HG03060 (cell line): Measurements from ENCODE around the gene OR1L4.

Experiments
- ATAC-seq: cut with Tn5 transposase; IDR thresholded peaks from one replicate; pipeline ENCODE4 v1.9.1; 2021; ENCODE audit warnings: low read depth, moderate number of reproducible peaks; ENCODE audit not compliant: unreplicated experiment

The OR1L4 gene

GRCh38 chr9:122723690-122724089 lies at the start of gene OR1L4:
Gene OR1L4, plus strand, starts transcription at chr9:122723990. Its CDS starts 0 bp downstream, at chr9:122723990.
- ATAC-seq = no peak

- no peak for ATAC-seq
Observed at GRCh38 chr9:122684851-122685250, 38.9 kb upstream of the OR1L4 start.

- no peak for ATAC-seq
Observed at GRCh38 chr9:122695696-122696095, 28.1 kb upstream of the OR1L4 start.

GRCh38 chr9:122718038-122718437 lies 5.8 kb upstream of the OR1L4 start:
- ATAC-seq = no peak

- ATAC-seq = no peak
Observed at GRCh38 chr9:122719218-122719617, 4.6 kb upstream of the OR1L4 start.

GRCh38 chr9:122742003-122742402 lies 18.2 kb downstream of the OR1L4 start, which contains the start of gene OR1L6:
Gene OR1L6, plus strand, starts transcription at chr9:122742303. Its CDS starts 7,545 bp downstream, at chr9:122749848.
- no peak for ATAC-seq

GRCh38 chr9:122754825-122755224 lies 31.0 kb downstream of the OR1L4 start:
- no peak for ATAC-seq

- no peak for ATAC-seq
Observed at GRCh38 chr9:122767817-122768216, 44.0 kb downstream of the OR1L4 start.
